GM19463 (cell line): Measurements from ENCODE around the gene PLCXD1.
"Not testable (repeated sequence)": the region's sequence is repeated elsewhere in the genome, so short reads cannot be mapped to it uniquely, and the experiment has no call there.

ENCODE experiments used
- ATAC-seq: cut with Tn5 transposase; IDR thresholded peaks from one replicate; pipeline ENCODE4 v1.9.1; 2021; ENCODE audit warnings: mild to moderate bottlenecking, moderate library complexity; ENCODE audit not compliant: unreplicated experiment

PLCXD1 gene

GRCh38 chrX:281166-281999 lies at the start of gene PLCXD1:
PLCXD1 (plus strand) TSS chrX:281381; CDS start chrX:284188, 2,807 bp downstream.
- peak; percentile 34 for ATAC-seq

- peak; percentile 94 for ATAC-seq
These were observed 49.4 kb upstream of the PLCXD1 start for GRCh38 chrX:231637-232277.

- ATAC-seq, result peak; percentile 27
These were observed 48.9 kb upstream of the PLCXD1 start for GRCh38 chrX:232278-232655.

- not testable (repeated sequence) for ATAC-seq
These were observed 45.0 kb upstream of the PLCXD1 start for GRCh38 chrX:236201-236600.

- ATAC-seq, result no peak
These were observed 30.2 kb upstream of the PLCXD1 start for GRCh38 chrX:250965-251364.

- not testable (repeated sequence) for ATAC-seq
These were observed 29.6 kb upstream of the PLCXD1 start for GRCh38 chrX:251396-252243.

- no peak for ATAC-seq
These were observed 28.8 kb upstream of the PLCXD1 start for GRCh38 chrX:252244-252956.

- ATAC-seq, result no peak
These were observed 28.3 kb upstream of the PLCXD1 start for GRCh38 chrX:252957-253291.

GRCh38 chrX:253451-254297 lies 27.5 kb upstream of the PLCXD1 start:
- no peak for ATAC-seq

- ATAC-seq, result no peak
These were observed 26.5 kb upstream of the PLCXD1 start for GRCh38 chrX:254630-255215.

- no peak for ATAC-seq
These were observed 25.3 kb upstream of the PLCXD1 start for GRCh38 chrX:255923-256331.

GRCh38 chrX:257054-257453 lies 24.1 kb upstream of the PLCXD1 start:
- ATAC-seq, result not testable (repeated sequence)

GRCh38 chrX:257681-258289 lies 23.4 kb upstream of the PLCXD1 start:
- no peak for ATAC-seq

GRCh38 chrX:258291-259040 lies 22.7 kb upstream of the PLCXD1 start:
- ATAC-seq, result no peak

GRCh38 chrX:259692-260355 lies 21.4 kb upstream of the PLCXD1 start:
- no peak for ATAC-seq

- ATAC-seq, result no peak
These were observed 19.8 kb upstream of the PLCXD1 start for GRCh38 chrX:261167-261918.

- ATAC-seq, result no peak
These were observed 19.2 kb upstream of the PLCXD1 start for GRCh38 chrX:261919-262352.
